ENCODE data around the gene PRKCG. TPM values are rescaled to one million over a fixed set of nuclear protein-coding genes. Genes with fewer than 3 reads are reported as not detected.

The PRKCG gene
- total RNA-seq, 1 donor from 2014 or later = not detected

DNA sequence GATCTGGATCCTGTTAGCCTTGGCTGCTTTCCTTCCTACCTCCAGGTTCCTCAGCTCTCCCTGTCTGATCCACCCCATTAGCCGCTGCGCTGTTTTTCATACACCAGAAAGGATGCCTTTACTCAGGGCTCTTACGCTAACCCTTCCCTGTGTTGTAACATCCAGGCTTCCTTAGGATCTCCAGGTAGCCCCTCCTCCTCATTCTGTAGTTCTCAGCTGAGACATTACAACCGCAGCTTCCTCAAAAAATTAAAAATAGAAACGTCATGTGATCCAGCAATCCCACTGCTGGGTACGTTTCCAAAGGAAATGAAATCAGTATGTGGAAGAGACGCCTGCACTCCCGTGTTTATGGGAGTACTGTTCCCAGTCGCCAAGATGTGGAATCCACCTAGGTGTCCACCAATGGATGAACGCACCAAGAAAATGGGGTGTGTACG is 32.7 kb upstream of the PRKCG start:
- H3K4me3 ChIP-seq = peak overlapping the region; percentile 19
- TF ChIP-seq CTCF (IDR thresholded peaks at IDR 0.05; ENCODE audit: borderline replicate concordance) = no peak
- H3K36me3 ChIP-seq = no peaks in the 10 kb centered on the region
- peak overlapping the region; percentile 75 for H3K27ac ChIP-seq (replicated peaks)
- intact Hi-C loops (cut with micrococcal nuclease) = no loop called here
- peaks cover 4% of the 10 kb centered on the region for H3K4me1 ChIP-seq
- peaks cover 23% of the 10 kb centered on the region for H3K27me3 ChIP-seq (ENCODE audit: low read depth)
- H3K9me3 ChIP-seq (replicated peaks) = no peaks in the 10 kb centered on the region
- no peak for DNase-seq

- H3K36me3 ChIP-seq = no peaks in the 10 kb centered on the region
- peaks cover 43% of the 10 kb centered on the region for H3K27me3 ChIP-seq (ENCODE audit: low read depth)
- no peak overlapping the region for H3K27ac ChIP-seq (replicated peaks)
- no peak overlapping the region for H3K4me3 ChIP-seq
- intact Hi-C loops (cut with micrococcal nuclease) = no loop called here
- no peak for TF ChIP-seq CTCF (IDR thresholded peaks at IDR 0.05; ENCODE audit: borderline replicate concordance)
- no peak for DNase-seq
- peaks cover 4% of the 10 kb centered on the region for H3K4me1 ChIP-seq
- no peaks in the 10 kb centered on the region for H3K9me3 ChIP-seq (replicated peaks)
Measured at GRCh38 chr19:53853707-53854106, 28.3 kb upstream of the PRKCG start.

GRCh38 chr19:53864308-53864836 is 17.6 kb upstream of the PRKCG start:
- DNase-seq = no peak
- H3K4me1 ChIP-seq = peaks cover 39% of the 10 kb centered on the region
- H3K36me3 ChIP-seq = no peaks in the 10 kb centered on the region
- H3K4me3 ChIP-seq = no peak overlapping the region
- H3K27ac ChIP-seq (replicated peaks) = no peak overlapping the region
- intact Hi-C loops (cut with micrococcal nuclease) = no loop called here
- H3K27me3 ChIP-seq (ENCODE audit: low read depth) = peaks cover 3% of the 10 kb centered on the region
- no peak for TF ChIP-seq CTCF (IDR thresholded peaks at IDR 0.05; ENCODE audit: borderline replicate concordance)
- no peaks in the 10 kb centered on the region for H3K9me3 ChIP-seq (replicated peaks)

GRCh38 chr19:53865523-53865917 is 16.5 kb upstream of the PRKCG start:
- Histone ChIP-seq H3K27me3 (ENCODE audit: low read depth) (no peaks in the 10 kb centered on the region), H3K4me1 (peaks cover 46% of the 10 kb centered on the region), H3K4me3 (peak overlapping the region; percentile 82), H3K27ac (replicated peaks) (peak overlapping the region; percentile 94), H3K9me3 (replicated peaks) (no peaks in the 10 kb centered on the region), H3K36me3 (no peaks in the 10 kb centered on the region)
- intact Hi-C loops (cut with micrococcal nuclease) = no loop called here
- TF ChIP-seq CTCF (IDR thresholded peaks at IDR 0.05; ENCODE audit: borderline replicate concordance) = no peak
- DNase-seq = no peak

GRCh38 chr19:53865918-53866864 is 15.8 kb upstream of the PRKCG start:
- intact Hi-C loops (cut with micrococcal nuclease) = no loop called here
- no peaks in the 10 kb centered on the region for H3K9me3 ChIP-seq (replicated peaks)
- peak overlapping the region; percentile 82 for H3K4me3 ChIP-seq
- peak; percentile 10 for TF ChIP-seq CTCF (IDR thresholded peaks at IDR 0.05; ENCODE audit: borderline replicate concordance)
- DNase-seq = peak; percentile 88
- H3K27me3 ChIP-seq (ENCODE audit: low read depth) = no peaks in the 10 kb centered on the region
- H3K36me3 ChIP-seq = peaks cover 3% of the 10 kb centered on the region
- H3K4me1 ChIP-seq = peaks cover 53% of the 10 kb centered on the region
- H3K27ac ChIP-seq (replicated peaks) = peak overlapping the region; percentile 94
